NCI-H1930 (cell line): ENCODE measurements around the gene JPT1.
"Not testable (repeated sequence)": the region's sequence is repeated elsewhere in the genome, so short reads cannot be mapped to it uniquely, and the experiment has no call there.

Experiments used
- DNase-seq, 2 experiments: peaks; one replicate each; lab custom pipeline; 2025; lab: John Stamatoyannopoulos, UW

JPT1 gene

GRCh38 chr17:75154195-75155106 is at the start of gene JPT1:
Gene JPT1, minus strand, starts transcription at chr17:75154512. Its CDS starts 115 bp downstream, at chr17:75154397.
- DNase-seq: peak; percentile 99

- DNase-seq: no peak
Observed at GRCh38 chr17:75199886-75200618, 45.7 kb upstream of the JPT1 start.

- DNase-seq: no peak
Observed at GRCh38 chr17:75194879-75195278, 40.6 kb upstream of the JPT1 start.

GRCh38 chr17:75191584-75191983 is 37.3 kb upstream of the JPT1 start:
- DNase-seq: no peak

GRCh38 chr17:75188614-75189013 is 34.3 kb upstream of the JPT1 start:
- DNase-seq: no peak

- DNase-seq: no peak
Observed at GRCh38 chr17:75183999-75184884, 29.9 kb upstream of the JPT1 start.

- peak; percentile 93 to 98 for DNase-seq
Observed at GRCh38 chr17:75182569-75183436, 28.5 kb upstream of the JPT1 start, which contains the start of gene SUMO2. Gene SUMO2, minus strand, starts transcription at chr17:75182959. Its CDS starts 125 bp downstream, at chr17:75182834.

- no peak for DNase-seq
Observed at GRCh38 chr17:75182319-75182568, 27.9 kb upstream of the JPT1 start.

GRCh38 chr17:75181608-75182318 is 27.5 kb upstream of the JPT1 start:
- DNase-seq: no peak

GRCh38 chr17:75181110-75181509 is 26.8 kb upstream of the JPT1 start:
- no peak for DNase-seq

- DNase-seq: no peak
Observed at GRCh38 chr17:75178453-75178852, 24.1 kb upstream of the JPT1 start.

GRCh38 chr17:75176625-75177024 is 22.3 kb upstream of the JPT1 start:
- DNase-seq: no peak

- DNase-seq: no peak
Observed at GRCh38 chr17:75174996-75175395, 20.7 kb upstream of the JPT1 start.

- DNase-seq: no peak
Observed at GRCh38 chr17:75173526-75173925, 19.2 kb upstream of the JPT1 start.

- no peak for DNase-seq
Observed at GRCh38 chr17:75168998-75169397, 14.7 kb upstream of the JPT1 start.

GRCh38 chr17:75164606-75165005 is 10.3 kb upstream of the JPT1 start:
- DNase-seq: not testable (repeated sequence)

- DNase-seq: no peak
Observed at GRCh38 chr17:75163074-75163473, 8.8 kb upstream of the JPT1 start.

GRCh38 chr17:75160211-75160610 is 5.9 kb upstream of the JPT1 start:
- no peak for DNase-seq

- DNase-seq: no peak
Observed at GRCh38 chr17:75159196-75160031, 5.1 kb upstream of the JPT1 start.

GRCh38 chr17:75158480-75158879 is 4.2 kb upstream of the JPT1 start:
- DNase-seq: not testable (repeated sequence)
